CD4-positive, alpha-beta T cell (primary cell): ENCODE measurements around the gene CCSER1. TPM values are rescaled to one million over a fixed set of nuclear protein-coding genes. Genes with fewer than 3 reads are reported as not detected.
"Not testable (repeated sequence)": the region's sequence is repeated elsewhere in the genome, so short reads cannot be mapped to it uniquely, and the experiment has no call there.

Source experiments
- ATAC-seq: fragments of 200-7000 bp; cut with Tn5 transposase; one replicate; pipeline ENCODE4 v1.10.0; 2022; ENCODE audit warnings: mild to moderate bottlenecking; ENCODE audit not compliant: poor library complexity
- CTCF ChIA-PET: fragments of 350-600 bp; sonication (Branson Sonifier 250); formaldehyde crosslinking; loops from one replicate; lab custom pipeline; 2021; ENCODE audit warnings: antibody characterized with exemption, inconsistent platforms; lab: Charles Lee
- POLR2A ChIA-PET: fragments of 350-600 bp; sonication (Branson Sonifier 250); formaldehyde crosslinking; loops from one replicate; lab custom pipeline; 2021; ENCODE audit warnings: antibody characterized with exemption, inconsistent platforms; lab: Charles Lee
- DNase-seq, 14 experiments: peaks; one replicate each; pipeline ENCODE4 v3.0.0-alpha.2; 2013 to 2020; ENCODE audit warnings: mixed read lengths in 2 of 14
- H3K27ac ChIP-seq, 2 donors: one replicate each; pipeline versions ENCODE4 v1.5.1 to v1.7.0; 2013; ENCODE audit warnings: low read length in 2 of 2, low read depth in 1 of 2, mild to moderate bottlenecking in 1 of 2
- H3K27me3 ChIP-seq, 2 experiments: 1 replicate in 1 of 2; 2 replicates in 1 of 2; pipeline versions ENCODE4 v1.6.1 to v1.7.0; 2013; ENCODE audit warnings: low read length in 2 of 2, control low read depth in 1 of 2, mild to moderate bottlenecking in 1 of 2, moderate library complexity in 1 of 2; ENCODE audit not compliant: insufficient read depth in 2 of 2, control insufficient read depth in 1 of 2
- H3K36me3 ChIP-seq: one replicate; pipeline ENCODE4 v1.6.1; 2013; ENCODE audit warnings: low read length, control low read depth; ENCODE audit not compliant: insufficient read depth
- H3K4me1 ChIP-seq: one replicate; pipeline ENCODE4 v1.6.1; 2013; ENCODE audit warnings: low read length, control low read depth; ENCODE audit not compliant: insufficient read depth
- H3K4me3 ChIP-seq: one replicate; pipeline ENCODE4 v1.5.1; 2013; ENCODE audit warnings: mild to moderate bottlenecking, low read length, moderate library complexity
- H3K9me3 ChIP-seq, 2 experiments: 1 replicate in 1 of 2; 2 replicates in 1 of 2; pipeline versions ENCODE4 v1.6.1 to v1.7.0; 2013; ENCODE audit warnings: low read length in 2 of 2, mild to moderate bottlenecking in 2 of 2, control low read depth in 1 of 2, moderate library complexity in 1 of 2; ENCODE audit not compliant: control insufficient read depth in 1 of 2, insufficient read depth in 1 of 2
- H3K27ac Mint-ChIP-seq: one replicate; pipeline ENCODE4 v1.8.0; 2020; ENCODE audit warnings: mixed read lengths
- H3K27me3 Mint-ChIP-seq: one replicate; pipeline ENCODE4 v1.8.0; 2021; ENCODE audit warnings: mixed read lengths
- H3K36me3 Mint-ChIP-seq: one replicate; pipeline ENCODE4 v1.8.0; 2021; ENCODE audit warnings: low read depth, mixed read lengths
- H3K4me1 Mint-ChIP-seq: one replicate; pipeline ENCODE4 v1.8.0; 2021; ENCODE audit warnings: low read depth, mixed read lengths
- H3K4me3 Mint-ChIP-seq: one replicate; pipeline ENCODE4 v1.8.0; 2020; ENCODE audit warnings: mild to moderate bottlenecking, mixed read lengths
- H3K9me3 Mint-ChIP-seq: one replicate; pipeline ENCODE4 v1.8.0; 2020; ENCODE audit warnings: mixed read lengths
- intact Hi-C, 2 experiments: fragments of 100-400 bp; cut with DNase I in 1 of 2; cut with micrococcal nuclease in 1 of 2; formaldehyde crosslinking; loops; one replicate each; pipeline versions ENCODE4 v1.15.1 to v1.9.0; 2023 to 2025; cut with DNase I, micrococcal nuclease
- total RNA-seq, 174 experiments: library from RNA in 2 of 174; stranded (reverse) in 2 of 174; gene quantifications; one replicate each; pipeline ENCODE4 v1.2.3 and lab custom pipeline; 2021 to 2026
- TF ChIP-seq, protein P1 (sequence below): fragments of 200-600 bp; IDR thresholded peaks from one replicate; pipeline ENCODE4 v1.8.0; 2022; ENCODE audit warnings: antibody characterized with exemption, mild to moderate bottlenecking

The CCSER1 gene
- total RNA-seq, 2 experiments from 2014 or later: 0.36 to 0.71 TPM

DNA sequence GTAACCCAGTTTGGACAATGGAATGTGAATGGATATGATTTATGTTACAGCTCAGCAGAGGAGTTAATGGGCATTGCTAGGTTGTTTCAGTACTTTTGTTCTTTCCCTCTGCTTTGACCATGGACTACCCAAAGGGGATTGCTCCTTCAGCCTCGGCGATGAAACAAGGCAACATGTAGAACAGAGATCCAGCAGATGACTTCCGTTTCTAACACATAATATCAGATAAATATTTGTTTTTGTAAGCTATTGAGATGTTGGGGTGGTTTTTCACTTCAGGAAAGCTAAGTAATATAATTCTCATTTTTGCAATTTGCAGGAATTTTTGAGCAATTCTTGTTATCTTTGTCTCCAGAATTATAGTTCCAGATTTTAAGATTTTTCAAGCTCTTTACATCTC lies 1241.9 kb downstream of the CCSER1 start:
- no peaks in the 10 kb centered on the region for H3K4me1 Mint-ChIP-seq
- Histone ChIP-seq H3K27ac (no peak overlapping the region), H3K4me3 (no peak overlapping the region), H3K9me3 (peaks cover 0 to 3% of the 10 kb centered on the region in 2 experiments), H3K4me1 (no peaks in the 10 kb centered on the region), H3K36me3 (no peaks in the 10 kb centered on the region), H3K27me3 (no peaks in the 10 kb centered on the region)
- no peak for ATAC-seq
- intact Hi-C loops: no loop called here
- TF ChIP-seq, protein P1, sequence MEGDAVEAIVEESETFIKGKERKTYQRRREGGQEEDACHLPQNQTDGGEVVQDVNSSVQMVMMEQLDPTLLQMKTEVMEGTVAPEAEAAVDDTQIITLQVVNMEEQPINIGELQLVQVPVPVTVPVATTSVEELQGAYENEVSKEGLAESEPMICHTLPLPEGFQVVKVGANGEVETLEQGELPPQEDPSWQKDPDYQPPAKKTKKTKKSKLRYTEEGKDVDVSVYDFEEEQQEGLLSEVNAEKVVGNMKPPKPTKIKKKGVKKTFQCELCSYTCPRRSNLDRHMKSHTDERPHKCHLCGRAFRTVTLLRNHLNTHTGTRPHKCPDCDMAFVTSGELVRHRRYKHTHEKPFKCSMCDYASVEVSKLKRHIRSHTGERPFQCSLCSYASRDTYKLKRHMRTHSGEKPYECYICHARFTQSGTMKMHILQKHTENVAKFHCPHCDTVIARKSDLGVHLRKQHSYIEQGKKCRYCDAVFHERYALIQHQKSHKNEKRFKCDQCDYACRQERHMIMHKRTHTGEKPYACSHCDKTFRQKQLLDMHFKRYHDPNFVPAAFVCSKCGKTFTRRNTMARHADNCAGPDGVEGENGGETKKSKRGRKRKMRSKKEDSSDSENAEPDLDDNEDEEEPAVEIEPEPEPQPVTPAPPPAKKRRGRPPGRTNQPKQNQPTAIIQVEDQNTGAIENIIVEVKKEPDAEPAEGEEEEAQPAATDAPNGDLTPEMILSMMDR: no peak
- H3K4me3 Mint-ChIP-seq: no peak overlapping the region
- ChIA-PET CTCF (no interaction called here), POLR2A (no interaction called here)
- no peaks in the 10 kb centered on the region for H3K36me3 Mint-ChIP-seq
- DNase-seq: no peak
- H3K9me3 Mint-ChIP-seq: peaks cover 8% of the 10 kb centered on the region
- no peaks in the 10 kb centered on the region for H3K27me3 Mint-ChIP-seq
- H3K27ac Mint-ChIP-seq: no peak overlapping the region

DNA sequence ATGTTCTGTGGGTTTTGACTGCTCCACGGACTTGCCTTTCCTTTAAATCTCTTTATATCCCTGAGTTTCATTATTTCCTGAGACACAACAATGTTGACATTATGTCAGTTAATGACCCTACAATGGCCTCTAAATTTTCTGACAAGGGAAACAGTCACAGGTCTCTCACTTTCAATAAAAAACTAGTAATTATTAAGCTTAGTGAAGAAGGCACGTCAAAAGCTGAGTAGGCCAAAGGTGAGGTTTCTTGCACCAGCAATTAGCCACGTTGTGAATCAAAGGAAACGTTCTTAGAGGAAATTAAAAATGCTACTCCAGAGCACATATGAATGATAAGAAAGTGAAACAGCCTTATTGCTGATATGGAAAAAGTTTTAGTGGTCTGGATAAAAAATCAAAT lies 1246.4 kb downstream of the CCSER1 start:
- intact Hi-C loops: no loop called here
- no peak for ATAC-seq
- Histone ChIP-seq H3K36me3 (no peaks in the 10 kb centered on the region), H3K4me3 (no peak overlapping the region), H3K27ac (no peak overlapping the region), H3K9me3 (no peaks in the 10 kb centered on the region), H3K4me1 (no peaks in the 10 kb centered on the region), H3K27me3 (no peaks in the 10 kb centered on the region)
- Mint-ChIP-seq H3K9me3 (peaks cover 13% of the 10 kb centered on the region), H3K4me3 (no peak overlapping the region), H3K36me3 (no peaks in the 10 kb centered on the region), H3K4me1 (no peaks in the 10 kb centered on the region), H3K27me3 (no peaks in the 10 kb centered on the region), H3K27ac (no peak overlapping the region)
- CTCF ChIA-PET: no interaction called here
- POLR2A ChIA-PET: no interaction called here
- DNase-seq: no peak
- TF ChIP-seq, protein P1: no peak

- H3K27ac ChIP-seq, intact Hi-C loops, H3K36me3 ChIP-seq, POLR2A ChIA-PET, H3K27me3 Mint-ChIP-seq, H3K4me3 ChIP-seq, H3K9me3 ChIP-seq, H3K27me3 ChIP-seq, H3K27ac Mint-ChIP-seq, CTCF ChIA-PET, H3K4me1 Mint-ChIP-seq, H3K36me3 Mint-ChIP-seq, ATAC-seq, H3K4me1 ChIP-seq, DNase-seq, H3K4me3 Mint-ChIP-seq: not testable (repeated sequence)
- peaks cover 15% of the 10 kb centered on the region for H3K9me3 Mint-ChIP-seq
Observed at GRCh38 chr4:91405431-91405830, 1278.2 kb downstream of the CCSER1 start.

GRCh38 chr4:91422011-91422410 lies 1294.8 kb downstream of the CCSER1 start:
- no peak overlapping the region for H3K4me3 ChIP-seq
- ChIA-PET CTCF (no interaction called here), POLR2A (no interaction called here)
- no peaks in the 10 kb centered on the region for H3K4me1 Mint-ChIP-seq
- no peak overlapping the region for H3K4me3 Mint-ChIP-seq
- intact Hi-C loops: no loop called here
- peaks cover 25% of the 10 kb centered on the region for H3K9me3 Mint-ChIP-seq
- H3K27ac Mint-ChIP-seq: no peak overlapping the region
- no peaks in the 10 kb centered on the region for H3K4me1 ChIP-seq
- H3K36me3 Mint-ChIP-seq: no peaks in the 10 kb centered on the region
- H3K27me3 Mint-ChIP-seq: no peaks in the 10 kb centered on the region
- TF ChIP-seq, protein P1: no peak
- ATAC-seq (no peak), DNase-seq (no peak)
- peaks cover 0 to 3% of the 10 kb centered on the region in 2 experiments for H3K9me3 ChIP-seq
- no peaks in the 10 kb centered on the region for H3K36me3 ChIP-seq
- no peak overlapping the region for H3K27ac ChIP-seq
- no peaks in the 10 kb centered on the region for H3K27me3 ChIP-seq
